Femur (tissue), 1 donor: ENCODE results near the gene FAM163B.

ENCODE experiments used
- DNase-seq: peaks from one replicate; pipeline ENCODE4 v3.0.0-alpha.2; 2017

The FAM163B gene

DNA sequence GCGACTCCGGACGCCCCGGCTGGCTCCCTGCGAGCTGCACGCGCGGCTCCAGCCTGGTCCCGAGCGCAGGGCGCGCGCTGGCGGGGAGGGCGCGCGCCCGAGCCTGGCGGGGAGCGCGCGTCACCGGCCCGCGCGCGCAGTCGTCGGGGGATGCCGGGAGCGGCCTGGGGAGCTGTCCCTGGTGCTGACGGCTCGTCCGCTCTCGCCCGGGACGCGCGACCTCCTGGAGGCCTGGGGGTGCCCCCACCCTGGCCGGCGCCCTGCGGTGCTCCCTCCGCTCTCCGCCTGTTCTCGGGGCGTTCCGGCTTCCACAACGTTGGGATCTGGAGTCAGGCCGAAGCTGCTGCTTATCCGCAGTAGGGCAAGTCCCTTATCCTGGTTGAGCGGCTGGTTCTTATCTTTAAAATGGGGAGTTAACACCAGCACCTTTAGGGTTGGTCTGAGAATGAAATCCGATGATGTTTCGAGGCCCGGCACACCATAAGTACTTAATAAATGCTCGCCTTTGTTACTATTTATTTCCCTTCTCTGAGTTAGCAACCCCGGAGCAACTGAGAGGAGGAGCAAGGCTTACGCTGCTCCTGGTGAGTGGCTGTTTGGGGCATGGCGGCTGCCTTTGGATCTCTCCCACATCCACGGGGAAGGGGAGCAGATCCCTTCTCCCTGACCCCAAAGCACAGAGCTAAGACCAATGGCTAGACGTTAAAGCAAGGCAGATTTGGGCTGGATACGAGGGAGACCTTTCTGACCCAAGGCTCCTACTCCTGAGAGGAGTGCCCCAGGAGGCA, at the start of gene FAM163B:
Gene FAM163B, minus strand, starts transcription at position 79 of the 788 bp plus-strand sequence. CDS start 29,166 bp downstream, outside the sequence.
- DNase-seq, result peak; percentile 79

DNA sequence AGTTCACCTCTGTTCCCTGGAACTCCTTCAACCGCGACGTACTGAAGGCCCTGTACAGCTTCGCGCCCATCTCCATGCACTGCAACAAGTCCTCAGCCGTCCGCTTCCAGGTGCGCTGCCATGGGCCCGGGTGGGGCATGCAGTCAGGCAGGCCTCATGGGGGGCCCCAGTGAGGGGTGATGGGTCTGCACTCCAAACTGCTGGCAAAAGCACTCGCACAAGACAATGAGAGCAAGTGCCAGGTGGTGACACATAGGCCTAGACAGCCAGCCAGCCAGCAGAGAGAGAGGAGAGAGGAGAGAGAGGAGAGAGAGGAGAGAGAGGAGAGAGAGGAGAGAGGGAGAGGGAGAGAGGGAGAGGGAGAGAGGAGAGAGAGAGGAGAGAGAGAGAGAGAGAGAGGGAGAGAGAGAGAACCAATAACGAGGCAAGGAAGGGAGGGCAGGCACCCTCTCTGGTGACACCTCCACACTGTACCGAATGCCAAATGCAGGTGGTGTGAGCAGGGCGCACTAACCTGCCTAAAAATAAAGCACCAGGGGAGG, 48.0 kb upstream of the FAM163B start:
- DNase-seq, result no peak

DNA sequence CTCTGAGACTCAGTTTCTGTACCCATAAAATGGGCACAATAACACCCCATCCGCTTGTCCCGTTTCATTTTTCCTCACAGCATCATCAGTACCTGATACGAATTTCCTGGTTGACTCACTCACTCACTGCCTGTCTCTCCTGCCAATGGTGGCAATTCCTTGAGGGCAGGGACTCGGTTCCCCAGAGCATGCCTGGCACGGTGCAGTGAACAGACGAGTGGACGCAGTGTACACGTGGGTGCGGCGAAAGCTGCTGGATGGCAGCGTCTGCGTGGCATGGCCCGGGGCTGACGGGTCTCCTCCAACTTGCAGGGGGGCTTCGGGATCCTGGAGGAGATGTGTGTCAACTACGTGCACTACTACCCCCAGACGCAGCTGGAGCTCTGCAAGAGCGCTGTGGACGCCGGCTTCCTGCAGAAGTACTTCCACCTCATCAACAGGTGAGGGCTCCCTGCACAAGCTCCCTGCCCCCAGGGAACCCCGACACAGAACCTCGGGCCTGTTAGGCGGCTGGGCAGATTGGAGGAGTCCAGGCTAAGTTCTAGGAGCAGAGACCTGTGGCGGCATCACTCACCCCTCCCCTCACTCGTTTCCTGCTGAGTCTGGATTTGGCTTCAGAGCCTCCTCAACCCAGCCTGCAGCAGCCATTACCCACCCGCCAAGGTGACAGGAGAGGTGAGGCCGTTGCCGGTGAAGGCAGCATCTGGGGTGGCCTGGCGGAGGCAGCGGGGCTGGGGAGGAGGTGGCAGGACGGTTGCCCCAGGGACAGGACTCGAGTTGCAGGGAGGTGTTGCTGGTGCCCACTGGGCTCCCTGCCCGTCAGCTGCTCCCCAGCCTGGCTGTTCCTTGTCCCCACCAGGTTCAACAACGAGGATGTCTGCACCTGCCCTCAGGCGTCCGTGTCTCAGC, 47.3 kb upstream of the FAM163B start:
- no peak for DNase-seq

DNA sequence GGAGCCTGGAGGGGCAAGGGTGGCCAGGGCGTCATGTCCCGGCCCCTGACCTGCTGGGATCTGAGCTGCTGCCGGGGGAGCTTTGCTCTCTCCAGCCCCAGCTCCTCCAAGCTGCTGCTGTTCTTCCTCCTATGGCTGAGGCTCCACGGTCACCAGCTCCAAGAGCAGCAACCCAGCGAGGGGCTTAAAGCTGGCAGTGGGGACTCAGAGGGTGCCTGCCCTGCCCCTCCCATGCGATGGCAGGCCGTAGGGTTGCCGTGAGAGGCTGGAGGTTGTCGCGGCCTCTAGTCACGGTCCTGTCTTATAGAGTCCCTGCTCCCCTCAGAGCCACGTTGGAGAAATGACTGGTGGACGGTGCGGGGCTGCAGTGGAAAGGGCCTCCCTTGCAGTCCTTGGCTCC, 46.5 kb upstream of the FAM163B start:
- no peak for DNase-seq

DNA sequence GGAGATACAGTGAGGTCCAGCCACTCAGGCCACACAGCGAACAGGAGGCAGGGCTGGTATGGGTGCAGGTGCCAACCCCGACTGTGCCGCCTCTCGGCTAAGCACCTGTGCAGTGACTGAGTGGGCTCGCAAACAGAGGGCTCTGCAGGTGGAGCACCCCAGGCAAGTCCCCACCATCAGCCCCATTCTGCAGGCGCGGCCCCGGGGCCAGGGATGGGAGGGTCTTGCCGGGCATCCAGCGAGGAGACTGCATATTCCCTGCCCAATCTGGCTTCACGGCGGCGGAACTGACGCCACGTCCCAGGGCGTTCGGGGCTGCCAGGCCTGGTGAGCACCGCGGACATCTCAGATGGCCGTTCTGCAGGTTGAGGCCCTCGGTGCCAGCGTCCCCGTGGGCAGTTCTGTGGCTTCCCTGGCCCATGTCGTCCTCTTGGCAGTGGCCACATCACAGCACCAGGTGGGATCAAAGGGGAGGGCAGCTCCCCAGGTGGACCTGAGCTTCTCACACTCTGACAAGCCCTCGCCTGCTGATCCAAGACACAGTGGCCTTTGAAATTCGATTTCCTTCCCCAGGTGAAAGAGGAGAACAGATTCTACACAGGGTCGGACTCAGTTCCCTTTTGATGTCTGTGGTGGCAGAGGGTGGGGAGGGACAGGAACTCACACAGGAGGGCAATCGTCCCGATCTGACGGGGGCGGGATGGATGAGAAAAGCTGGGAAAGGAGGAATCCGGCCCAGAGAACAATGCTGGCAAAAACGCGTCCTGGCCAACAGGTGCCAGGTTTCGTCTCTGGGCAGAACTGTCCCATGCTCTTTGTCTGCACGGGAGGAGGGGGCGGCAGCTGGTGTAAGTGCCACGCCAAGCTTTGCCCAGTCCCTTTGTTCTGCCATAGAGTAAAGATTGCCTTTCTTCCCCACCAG, 45.8 kb upstream of the FAM163B start:
- DNase-seq, result no peak

DNA sequence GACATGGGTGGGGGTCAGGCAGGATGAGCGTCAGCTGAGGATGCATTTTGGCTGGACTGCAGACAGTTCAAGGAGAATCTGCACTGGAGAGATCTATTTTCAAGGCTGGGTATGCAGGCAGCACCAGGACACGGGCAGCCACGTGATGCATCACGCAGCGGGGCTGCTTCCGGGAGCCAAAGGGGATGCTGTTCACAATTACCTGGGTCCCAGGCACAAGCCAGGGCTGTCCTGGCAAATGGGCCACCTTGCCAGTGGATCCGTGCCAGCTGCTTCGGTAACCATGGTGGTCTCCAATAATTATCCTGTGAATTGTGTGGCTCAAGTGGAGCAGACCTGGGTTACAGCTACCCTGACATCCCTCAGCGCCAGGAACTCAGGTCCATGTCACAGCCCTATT, 44.4 kb upstream of the FAM163B start:
- no peak for DNase-seq

DNA sequence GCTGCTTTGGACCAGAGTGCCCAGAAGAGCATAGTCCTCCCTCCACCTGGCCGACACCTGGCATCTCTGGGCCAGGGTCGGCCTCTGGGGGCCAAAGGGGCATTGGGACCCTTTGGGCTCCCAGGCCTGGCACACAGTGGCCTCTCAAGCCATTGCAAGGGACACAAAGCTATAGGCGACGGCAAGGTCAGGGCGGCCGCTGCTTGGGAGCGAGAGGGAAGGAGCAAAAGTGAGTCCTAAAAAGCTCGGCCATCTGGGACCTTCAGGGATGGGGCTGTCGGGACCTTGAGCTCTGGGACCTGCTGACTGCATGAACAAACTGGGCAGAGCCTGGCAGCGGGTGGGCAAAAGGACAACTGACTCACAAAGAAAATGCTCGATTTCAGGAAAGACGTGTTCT, 40.8 kb upstream of the FAM163B start:
- DNase-seq, result no peak

DNA sequence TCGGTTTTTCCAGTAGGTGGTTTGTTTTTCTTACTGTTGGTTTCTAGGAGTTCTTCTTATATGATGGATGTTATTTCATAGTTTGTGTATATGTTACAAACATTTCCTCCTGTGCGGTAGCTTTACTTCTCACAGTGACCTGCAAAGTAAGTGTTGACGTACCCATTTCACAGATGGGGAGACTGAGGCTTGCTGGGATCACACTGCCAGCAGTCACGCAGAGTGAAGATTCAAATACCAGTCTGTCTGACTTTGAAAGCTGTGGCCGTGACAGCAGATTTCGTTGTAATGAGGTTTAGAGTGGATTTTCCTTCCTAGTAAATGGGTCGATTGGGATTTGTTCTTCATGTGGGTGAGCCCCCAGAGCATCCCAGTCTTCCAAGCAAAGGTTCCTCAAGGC, 40.0 kb upstream of the FAM163B start:
- no peak for DNase-seq

DNA sequence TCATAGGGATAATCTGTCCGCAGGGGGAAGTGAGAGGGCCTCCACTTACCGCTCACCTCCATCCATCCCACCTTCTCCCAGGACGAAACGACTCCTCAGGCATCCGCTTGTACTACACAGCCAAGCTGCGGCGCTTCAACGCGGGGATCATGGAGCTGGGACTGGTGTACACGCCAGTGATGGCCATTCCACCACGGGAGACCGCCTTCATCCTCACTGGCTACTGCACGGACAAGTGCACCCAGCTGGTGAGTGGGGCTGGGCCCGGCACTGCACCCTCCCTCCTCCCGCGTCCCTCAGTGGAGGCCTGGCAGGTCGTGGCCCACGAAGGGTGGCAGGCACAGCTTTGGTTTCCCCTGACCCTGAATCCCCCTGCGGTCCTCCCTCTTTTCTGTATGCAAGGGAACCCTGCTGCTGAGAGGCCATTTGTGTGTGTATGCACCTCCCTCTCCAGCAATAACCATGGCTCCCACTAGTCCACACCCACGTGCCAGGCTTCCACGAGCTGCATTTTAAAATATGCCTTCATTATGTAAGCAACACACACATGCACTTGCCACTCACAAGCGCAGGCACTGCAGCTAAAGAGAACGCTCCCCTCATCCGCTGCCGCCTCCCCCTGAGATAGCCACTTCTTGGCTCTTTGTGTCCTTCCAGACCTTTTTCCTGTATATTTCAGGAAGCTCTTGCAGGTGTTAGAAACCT, 38.7 kb upstream of the FAM163B start:
- DNase-seq, result no peak

DNA sequence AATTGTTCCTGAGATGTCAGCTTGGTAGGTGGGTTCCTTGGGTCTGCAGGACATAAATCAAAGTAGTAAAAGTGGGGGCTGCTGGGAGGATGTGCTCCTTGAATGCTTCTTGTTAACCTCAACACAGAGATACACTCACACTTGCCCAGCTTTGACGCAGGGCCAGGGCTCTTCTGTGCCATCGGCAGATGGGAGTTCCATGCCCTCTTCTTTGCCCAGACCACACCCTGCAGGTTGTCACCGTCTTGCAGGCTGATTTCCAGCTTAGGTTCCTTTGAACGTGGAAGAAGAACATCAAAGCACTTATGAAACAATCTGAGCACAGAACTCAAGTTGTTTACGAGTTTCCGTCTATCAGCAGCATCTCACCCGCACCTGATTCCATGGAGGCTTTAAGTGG, 38.0 kb upstream of the FAM163B start:
- DNase-seq, result no peak

DNA sequence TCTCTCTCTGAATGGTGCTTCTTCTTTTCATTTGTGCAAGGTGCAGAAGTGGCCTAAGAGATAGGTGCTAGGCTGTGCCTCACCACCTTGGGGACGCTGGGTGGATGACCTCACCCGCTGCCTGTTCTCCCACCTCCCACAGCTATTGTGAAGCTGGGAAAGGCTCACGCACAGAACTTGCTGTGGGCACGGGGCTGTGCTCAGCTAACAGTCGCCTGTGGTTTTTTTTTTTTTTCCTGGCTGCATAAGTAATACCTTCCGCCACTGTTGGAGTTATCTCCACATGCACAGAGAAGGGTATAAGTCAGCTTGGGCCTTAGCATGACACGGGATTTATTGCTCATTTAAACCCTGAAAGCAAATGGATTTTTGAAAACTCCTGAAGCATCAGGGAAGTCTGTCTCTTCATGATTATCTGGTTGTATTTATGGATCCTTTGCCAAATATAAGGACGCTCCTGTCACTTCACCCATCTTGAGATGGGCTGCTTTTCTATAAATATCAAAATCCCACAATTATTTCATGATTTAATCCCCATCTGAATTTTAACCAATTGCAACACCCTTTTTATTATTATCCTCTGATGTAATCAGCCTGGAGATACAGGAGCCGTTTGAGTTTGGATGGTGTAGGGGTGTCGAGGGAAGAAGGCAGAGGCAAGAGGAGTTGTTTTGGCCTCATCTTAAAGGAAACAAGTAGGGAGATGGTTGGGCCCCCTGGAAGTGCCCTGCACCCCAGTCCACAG, 36.0 kb upstream of the FAM163B start:
- no peak for DNase-seq

DNA sequence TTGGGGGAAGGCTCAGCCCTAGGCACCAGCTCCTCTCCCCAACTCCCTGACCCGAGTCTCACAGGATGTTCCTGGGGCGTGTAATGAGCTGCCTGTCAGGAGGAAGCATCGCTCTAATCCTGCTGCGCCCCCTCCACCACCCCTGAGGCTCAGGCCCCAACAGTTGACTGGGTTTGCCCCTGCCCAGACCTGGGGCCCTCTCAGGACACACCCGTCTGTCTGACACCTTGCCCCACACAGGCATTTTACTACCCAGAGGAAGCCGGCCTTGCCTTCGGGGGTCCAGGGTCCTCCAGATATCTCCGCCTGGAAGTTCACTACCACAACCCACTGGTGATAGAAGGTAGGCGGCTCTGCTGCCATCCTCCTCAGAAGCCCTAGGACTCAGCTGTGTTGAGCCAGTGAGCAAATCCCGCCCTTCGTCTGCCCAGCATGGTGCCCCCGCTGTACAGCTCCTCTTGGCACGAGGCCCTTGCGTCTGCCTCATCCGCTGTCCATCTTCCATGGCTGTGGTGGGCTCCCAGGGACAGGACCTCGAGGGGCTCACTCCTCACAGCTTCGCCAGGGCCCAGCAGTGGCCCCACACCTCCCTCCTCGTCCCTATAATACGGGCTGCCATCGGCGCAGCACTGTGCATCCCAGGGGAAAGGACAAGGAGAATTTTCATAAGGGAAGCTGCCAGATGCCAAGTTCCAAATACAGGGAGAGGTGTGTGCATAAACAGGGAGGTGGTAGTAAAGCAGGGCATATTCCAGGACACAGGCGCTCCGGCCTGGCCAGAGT, 35.0 kb upstream of the FAM163B start:
- no peak for DNase-seq

DNA sequence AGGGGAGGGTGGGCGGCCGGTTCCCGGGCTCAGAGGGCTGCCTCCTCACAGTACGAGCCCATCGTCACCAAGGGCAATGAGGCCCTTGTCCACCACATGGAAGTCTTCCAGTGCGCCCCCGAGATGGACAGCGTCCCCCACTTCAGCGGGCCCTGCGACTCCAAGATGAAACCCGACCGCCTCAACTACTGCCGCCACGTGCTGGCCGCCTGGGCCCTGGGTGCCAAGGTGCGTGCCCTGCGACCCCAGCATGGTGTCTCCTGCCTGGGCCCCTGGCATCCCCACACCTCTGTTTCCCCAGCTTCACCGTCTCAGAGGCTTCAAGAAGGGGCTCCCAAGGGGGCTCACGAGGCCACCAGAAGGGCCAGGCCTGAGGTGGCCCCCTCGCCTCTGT, 34.2 kb upstream of the FAM163B start:
- DNase-seq, result no peak

DNA sequence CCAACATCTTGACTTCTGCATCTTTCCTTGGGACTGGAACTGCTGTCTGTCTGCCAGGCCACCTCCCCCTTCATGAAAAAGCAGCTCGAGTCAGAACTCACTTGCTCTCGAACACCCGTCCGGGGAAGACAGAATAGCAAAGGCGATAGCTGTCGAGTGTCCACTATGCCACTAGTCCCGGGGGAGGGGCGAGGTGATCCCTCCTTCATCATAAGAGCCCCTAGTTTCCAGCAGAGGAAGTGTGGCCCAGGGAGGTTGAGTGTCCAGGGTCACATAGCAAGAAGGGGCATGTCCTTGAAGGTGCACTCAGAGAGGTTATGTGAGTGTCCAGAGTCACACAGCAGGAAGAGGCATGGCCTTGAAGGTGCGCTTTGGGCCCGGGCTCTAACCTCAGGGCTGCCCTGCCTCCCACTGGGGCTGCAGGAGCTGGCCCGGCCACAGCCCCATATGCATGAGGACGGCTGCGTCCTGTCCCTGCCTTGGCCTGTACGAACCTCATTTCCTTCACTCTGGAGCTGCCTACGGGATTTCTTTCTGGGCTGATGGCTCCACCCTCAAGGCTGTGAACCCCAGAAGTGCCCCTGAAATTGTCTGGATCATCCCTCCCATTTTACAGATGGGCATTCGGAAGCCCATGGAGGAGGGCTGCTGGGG, 33.6 kb upstream of the FAM163B start:
- no peak for DNase-seq

DNA sequence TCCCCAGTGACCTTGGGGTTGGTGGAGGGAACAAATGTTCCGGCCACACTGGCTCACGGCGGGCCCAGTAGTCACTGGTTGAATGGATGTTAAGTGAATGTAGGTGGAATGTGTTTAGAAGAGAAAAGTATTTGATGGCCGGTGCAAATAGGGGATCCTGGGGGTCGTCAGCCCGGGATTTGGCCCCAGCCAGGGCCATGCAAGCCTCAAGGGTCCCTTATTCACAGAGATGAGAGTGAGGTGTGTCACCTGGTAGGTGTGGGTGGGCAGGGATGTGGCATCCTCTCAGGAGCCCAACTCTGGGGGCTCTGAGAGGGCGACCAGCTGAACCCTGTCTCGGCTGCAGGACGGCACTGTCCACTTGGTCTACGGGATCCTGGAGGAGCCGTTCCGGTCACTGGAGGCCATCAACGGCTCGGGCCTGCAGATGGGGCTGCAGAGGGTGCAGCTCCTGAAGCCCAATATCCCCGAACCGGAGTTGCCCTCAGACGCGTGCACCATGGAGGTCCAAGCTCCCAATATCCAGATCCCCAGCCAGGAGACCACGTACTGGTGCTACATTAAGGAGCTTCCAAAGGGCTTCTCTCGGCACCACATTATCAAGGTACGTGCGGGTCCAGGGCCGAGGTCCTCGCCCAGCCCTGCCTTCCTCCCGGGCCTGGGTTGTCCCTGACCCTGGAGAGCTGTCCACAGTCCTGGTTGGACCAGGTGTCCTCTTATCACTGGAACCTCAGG, 32.8 kb upstream of the FAM163B start:
- DNase-seq, result no peak

DNA sequence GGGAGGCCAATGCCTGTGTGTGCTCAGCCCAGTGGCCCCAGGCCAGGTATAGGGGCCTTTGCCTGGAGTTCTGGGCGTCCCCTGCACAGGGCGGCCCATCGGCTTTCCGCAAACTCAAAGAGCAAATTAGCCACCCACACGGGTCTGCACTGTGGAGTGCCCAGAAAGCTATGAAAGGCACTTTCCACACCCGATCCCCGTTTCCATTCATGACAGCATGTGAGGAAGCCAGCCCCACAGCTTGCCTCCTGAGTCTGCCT, 32.1 kb upstream of the FAM163B start:
- no peak for DNase-seq

DNA sequence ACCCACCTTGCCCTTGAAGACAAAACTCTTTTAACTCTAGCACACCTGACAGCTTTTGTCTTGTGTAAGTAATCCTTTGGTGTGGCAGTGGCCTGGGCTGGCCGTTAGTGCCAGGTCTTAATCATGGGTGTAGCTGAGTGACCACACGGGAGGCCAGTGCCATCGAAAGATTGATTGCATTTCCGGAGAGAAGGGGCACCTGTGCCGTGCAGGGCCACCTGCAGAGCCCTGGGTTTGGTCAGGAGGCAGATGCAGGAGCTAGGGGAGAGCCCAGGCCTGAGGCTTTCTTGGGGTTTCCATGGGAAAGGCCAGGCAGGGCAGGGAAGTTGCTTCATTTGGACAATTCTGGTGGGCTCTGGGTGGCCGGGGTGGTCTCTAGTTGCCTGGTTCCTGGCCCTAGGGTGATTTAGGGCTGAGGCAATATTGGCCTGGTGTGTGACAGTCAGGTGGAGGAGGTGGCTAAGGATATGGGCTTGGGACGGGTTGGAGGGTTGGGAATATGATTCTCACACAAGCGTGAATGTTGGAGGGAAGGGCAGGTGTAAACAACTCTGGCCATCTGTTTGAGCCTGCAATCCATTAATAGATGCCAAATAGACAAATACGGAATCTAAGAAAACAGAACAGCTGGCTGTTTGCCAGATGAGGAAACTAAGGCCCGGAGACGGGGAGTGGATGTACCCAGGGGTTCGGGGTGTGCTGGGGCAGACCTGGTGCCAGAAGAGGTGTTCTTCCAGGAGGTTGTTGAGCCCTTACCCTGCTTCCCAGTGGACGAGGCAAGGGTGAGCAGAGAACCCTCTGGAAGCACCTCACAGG, 31.6 kb upstream of the FAM163B start:
- DNase-seq, result no peak

DNA sequence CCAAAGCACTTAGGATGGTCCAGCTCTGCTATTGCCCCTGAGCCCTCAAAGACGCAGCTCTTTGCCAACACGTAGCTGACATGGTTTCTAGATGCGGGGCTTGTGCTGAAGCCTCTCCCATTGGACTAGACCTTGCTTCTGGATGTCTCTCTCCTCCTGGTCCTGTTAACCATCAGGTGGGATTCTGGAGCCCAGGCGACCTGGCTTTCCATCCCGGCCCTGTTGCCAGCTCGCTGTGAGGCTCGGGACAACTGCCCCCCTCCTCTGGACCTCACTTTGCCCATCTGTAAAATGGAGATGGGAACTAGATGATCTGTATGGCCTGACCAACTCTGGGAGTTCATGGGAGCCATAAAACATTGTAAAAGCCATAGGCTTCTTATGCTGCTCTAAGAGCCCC, 31.0 kb upstream of the FAM163B start:
- no peak for DNase-seq

DNA sequence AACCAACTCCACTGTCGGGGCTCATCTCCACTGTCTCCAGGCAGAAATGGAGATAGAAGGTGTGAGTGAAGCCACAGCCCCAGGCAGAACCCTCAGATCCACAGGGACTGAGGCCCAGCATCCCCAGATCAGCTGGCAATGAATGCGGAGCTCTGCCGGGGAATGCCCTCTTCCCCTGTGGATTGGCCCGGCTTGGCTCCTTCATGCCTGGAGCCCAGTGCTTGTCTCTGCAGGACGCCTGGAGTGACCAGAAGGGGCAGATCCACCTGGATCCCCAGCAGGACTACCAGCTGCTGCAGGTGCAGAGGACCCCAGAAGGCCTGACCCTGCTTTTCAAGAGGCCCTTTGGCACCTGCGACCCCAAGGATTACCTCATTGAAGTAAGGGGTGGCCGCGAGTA, 30.4 kb upstream of the FAM163B start:
- no peak for DNase-seq
